H1 (cell line): ENCODE results near the gene SNX2. TPM values are rescaled to one million over a fixed set of nuclear protein-coding genes. Genes with fewer than 3 reads are reported as not detected.
A peak's percentile ranks its signal among the peaks of the same experiment; 100 is the strongest.

Experiments used
- CTCF ChIA-PET: fragments of 300-600 bp; sonication (Branson Sonifier 250); formaldehyde crosslinking; loops from one replicate; lab custom pipeline; 2021; ENCODE audit not compliant: partially characterized antibody; lab: Charles Lee
- POLR2A ChIA-PET: fragments of 300-600 bp; sonication (Branson Sonifier 250); formaldehyde crosslinking; loops from one replicate; lab custom pipeline; 2021; ENCODE audit warnings: inconsistent platforms; ENCODE audit not compliant: partially characterized antibody; lab: Charles Lee
- DNase-seq, 2 experiments: peaks; one replicate each; pipeline versions ENCODE4 v3.0.0 to v3.0.0-alpha.2; 2010 to 2022; ENCODE audit warnings: low spot score in 2 of 2, low read depth in 1 of 2, mixed read lengths in 1 of 2
- FAIRE-seq: peaks from 2 replicates; lab custom pipeline; 2011; peaks lifted over from hg19 to GRCh38; lab: Jason Lieb, UNC
- H2AFZ ChIP-seq: 2 replicates; pipeline ENCODE4 v1.8.1; 2012; ENCODE audit warnings: low read length, inconsistent platforms
- H2AK5ac ChIP-seq: 2 replicates; pipeline ENCODE4 v1.6.1; 2013; ENCODE audit warnings: low read depth, low read length
- H2BK120ac ChIP-seq: replicated peaks from 2 replicates; pipeline ENCODE3; 2013; ENCODE audit warnings: low read depth, low read length, inconsistent platforms
- H2BK12ac ChIP-seq: 2 replicates; pipeline ENCODE4 v1.6.1; 2013; ENCODE audit warnings: low read depth, low read length
- H2BK15ac ChIP-seq: 2 replicates; pipeline ENCODE4 v1.6.1; 2013; ENCODE audit warnings: low read length
- H2BK20ac ChIP-seq: 2 replicates; pipeline ENCODE4 v1.6.1; 2013; ENCODE audit warnings: low read length
- H2BK5ac ChIP-seq: 2 replicates; pipeline ENCODE4 v1.6.1; 2013; ENCODE audit warnings: low read depth, low read length
- H3K14ac ChIP-seq: 2 replicates; pipeline ENCODE4 v1.6.1; 2013; ENCODE audit warnings: inconsistent platforms; ENCODE audit not compliant: insufficient read length
- H3K18ac ChIP-seq: 2 replicates; pipeline ENCODE4 v1.6.1; 2013; ENCODE audit warnings: low read length; ENCODE audit errors: extremely low read depth
- H3K23ac ChIP-seq: 2 replicates; pipeline ENCODE4 v1.6.1; 2013; ENCODE audit warnings: inconsistent platforms; ENCODE audit not compliant: insufficient read length
- H3K23me2 ChIP-seq: 2 replicates; pipeline ENCODE4 v1.6.1; 2013; ENCODE audit warnings: low read depth, low read length
- H3K27ac ChIP-seq: 2 replicates; pipeline ENCODE4 v1.6.1; 2011; ENCODE audit warnings: low read depth, low read length, inconsistent platforms
- H3K27me3 ChIP-seq, 4 experiments: replicated peaks in 1 of 4; 1 replicate in 1 of 4; 2 replicates in 3 of 4; pipeline versions ENCODE4 v1.6.1 to v1.8.1; 2011 to 2013; ENCODE audit warnings: low read length in 3 of 4, mild to moderate bottlenecking in 3 of 4, inconsistent platforms in 2 of 4, mixed read lengths in 2 of 4, moderate library complexity in 1 of 4; ENCODE audit not compliant: control insufficient read depth in 3 of 4, insufficient read depth in 3 of 4; ENCODE audit errors: extremely low read depth in 1 of 4
- H3K36me3 ChIP-seq, 4 experiments: 2 replicates each; pipeline versions ENCODE4 v1.6.1 to v1.8.1; 2011 to 2013; ENCODE audit warnings: mild to moderate bottlenecking in 4 of 4, low read length in 3 of 4, moderate library complexity in 2 of 4, control low read depth in 1 of 4, inconsistent platforms in 1 of 4; ENCODE audit not compliant: insufficient read depth in 4 of 4, control insufficient read depth in 2 of 4
- H3K4ac ChIP-seq: replicated peaks from 2 replicates; pipeline ENCODE3; 2013; ENCODE audit warnings: low read length, low read depth, mixed read lengths, inconsistent platforms; ENCODE audit not compliant: insufficient read length
- H3K4me1 ChIP-seq, 4 experiments: replicated peaks in 1 of 4; 1 replicate in 1 of 4; 2 replicates in 3 of 4; pipeline versions ENCODE4 v1.6.1 to v1.8.1; 2011 to 2013; ENCODE audit warnings: low read length in 3 of 4, inconsistent platforms in 2 of 4, mixed read lengths in 1 of 4; ENCODE audit not compliant: insufficient read depth in 4 of 4, control insufficient read depth in 3 of 4
- H3K4me2 ChIP-seq, 2 experiments: 2 replicates each; pipeline versions ENCODE4 v1.6.1 to v1.8.1; 2011 to 2013; ENCODE audit warnings: low read depth in 2 of 2, low read length in 2 of 2, control low read depth in 1 of 2, inconsistent platforms in 1 of 2, mild to moderate bottlenecking in 1 of 2; ENCODE audit not compliant: insufficient read depth in 1 of 2
- H3K4me3 ChIP-seq, 4 experiments: fragments of 200-600, 300-600 bp in 1 of 4; sonication (generic), shearing (Covaris generic), sonication (Bioruptor Twin) in 1 of 4; 2 replicates each; pipeline versions ENCODE4 v1.5.1 to v1.8.1; 2011 to 2016; ENCODE audit warnings: low read length in 4 of 4, low read depth in 3 of 4, control low read depth in 2 of 4, inconsistent platforms in 2 of 4, mild to moderate bottlenecking in 2 of 4, mixed read lengths in 1 of 4, moderate library complexity in 1 of 4; ENCODE audit not compliant: insufficient read depth in 2 of 4; ENCODE audit errors: extremely low read depth in 1 of 4
- H3K56ac ChIP-seq: replicated peaks from 2 replicates; pipeline ENCODE3; 2013; ENCODE audit warnings: low read depth, mild to moderate bottlenecking, mixed read lengths, low read length, inconsistent platforms; ENCODE audit not compliant: insufficient read length
- H3K79me1 ChIP-seq: 2 replicates; pipeline ENCODE4 v1.6.1; 2013; ENCODE audit warnings: low read depth, low read length, control low read depth
- H3K79me2 ChIP-seq, 2 experiments: 2 replicates each; pipeline versions ENCODE4 v1.6.1 to v1.8.1; 2012 to 2013; ENCODE audit warnings: low read length in 2 of 2, mild to moderate bottlenecking in 2 of 2, inconsistent platforms in 1 of 2; ENCODE audit not compliant: insufficient read depth in 2 of 2, control insufficient read depth in 1 of 2
- H3K9ac ChIP-seq, 4 experiments: replicated peaks in 1 of 4; 1 replicate in 1 of 4; 2 replicates in 3 of 4; pipeline versions ENCODE4 v1.6.1 to v1.8.1; 2011 to 2013; ENCODE audit warnings: low read depth in 3 of 4, low read length in 3 of 4, control low read depth in 2 of 4, mild to moderate bottlenecking in 2 of 4, moderate library complexity in 2 of 4, inconsistent platforms in 1 of 4; ENCODE audit errors: extremely low read depth in 1 of 4
- H3K9me3 ChIP-seq, 2 experiments: 2 replicates each; pipeline versions ENCODE4 v1.6.1 to v1.8.1; 2012 to 2013; ENCODE audit warnings: mild to moderate bottlenecking in 2 of 2, moderate library complexity in 2 of 2, control low read depth in 1 of 2, inconsistent platforms in 1 of 2, low read depth in 1 of 2, low read length in 1 of 2, mixed read lengths in 1 of 2; ENCODE audit not compliant: insufficient read depth in 2 of 2
- H4K20me1 ChIP-seq, 2 experiments: replicated peaks in 1 of 2; 2 replicates each; pipeline versions ENCODE3 to v1.8.1; 2011 to 2013; ENCODE audit warnings: inconsistent platforms in 2 of 2, low read length in 2 of 2, mild to moderate bottlenecking in 1 of 2; ENCODE audit not compliant: insufficient read depth in 2 of 2, control insufficient read depth in 1 of 2
- H4K5ac ChIP-seq: 2 replicates; pipeline ENCODE4 v1.6.1; 2013; ENCODE audit warnings: low read length, low read depth, mixed read lengths, inconsistent platforms; ENCODE audit not compliant: insufficient read length
- H4K8ac ChIP-seq: 2 replicates; pipeline ENCODE4 v1.8.0; 2013; ENCODE audit warnings: mild to moderate bottlenecking, moderate library complexity, low read length, inconsistent platforms; ENCODE audit not compliant: insufficient read depth; ENCODE audit errors: extremely low read depth
- H4K91ac ChIP-seq: replicated peaks from 2 replicates; pipeline ENCODE3; 2013; ENCODE audit warnings: low read length, mixed read lengths, inconsistent platforms; ENCODE audit not compliant: insufficient read length
- GTF2F1 ChIP-seq: IDR thresholded peaks from 2 replicates; pipeline ENCODE4 v1.6.1; 2012; ENCODE audit warnings: low read depth, low read length, improper control_type of control experiment, borderline replicate concordance
- RNF2 ChIP-seq: fragments of 200-900, 300-1000 bp; sonication (generic); IDR thresholded peaks from 2 replicates; pipeline ENCODE4 v1.7.1; 2016; ENCODE audit warnings: borderline replicate concordance, low read depth, mild to moderate bottlenecking, antibody characterized with exemption, low read length; ENCODE audit not compliant: poor library complexity, severe bottlenecking; ENCODE audit errors: missing control alignments
- WGBS, 2 experiments: shearing (Covaris generic) in 1 of 2; methylation state at CpG; one replicate each; pipeline versions ENCODE4 v1.1.6 to v1.1.7; 2013 to 2015; ENCODE audit warnings: low lambda C conversion rate in 2 of 2, mixed read lengths in 2 of 2, inconsistent platforms in 1 of 2, low coverage in 1 of 2, missing lambda C conversion rate in 1 of 2; ENCODE audit not compliant: insufficient replicate concordance in 2 of 2, insufficient coverage in 1 of 2, insufficient read length in 1 of 2; ENCODE audit errors: extremely low coverage in 1 of 2, missing lambda C conversion rate in 1 of 2; 5-methylcytosine and 5-hydroxymethylcytosine counted together
- long read RNA-seq, 2 experiments: library from RNA in 1 of 2; library from capped mRNA in 1 of 2; stranded (forward); transcript quantifications; one replicate each; pipeline ENCODE4 v2.0.0, GENCODE V29; 2021; ENCODE audit warnings: inconsistent platforms in 1 of 2
- polyA minus RNA-seq, 3 experiments: library from RNA; depleted of rRNA, polyadenylated mRNA; stranded (reverse); fragments of >200 nt; gene quantifications; 1 replicate in 2 of 3; 2 replicates in 1 of 3; pipeline ENCODE4 v1.2.3, GENCODE V29; 2011
- polyA plus RNA-seq, 7 experiments: library from polyadenylated mRNA; depleted of rRNA in 3 of 7; stranded (reverse) in 5 of 7; unstranded in 2 of 7; fragments of >200 nt in 5 of 7; fragments of 200-250 nt in 2 of 7; gene quantifications; 1 replicate in 5 of 7; 2 replicates in 1 of 7; 4 replicates in 1 of 7; pipeline versions ENCODE4 v1.2.1 to v1.2.3, GENCODE V29; 2011 to 2013; ENCODE audit warnings: missing spikeins in 2 of 7, mixed read lengths in 2 of 7
- total RNA-seq: library from RNA; stranded (reverse); fragmentation: NEBNext Ultra II Directional; extraction: Animal tissue kit (Norgen Biotek cat#: 25700); gene quantifications from 2 replicates; pipeline ENCODE4 v1.2.1, GENCODE V29; 2021

Gene SNX2, protein sequence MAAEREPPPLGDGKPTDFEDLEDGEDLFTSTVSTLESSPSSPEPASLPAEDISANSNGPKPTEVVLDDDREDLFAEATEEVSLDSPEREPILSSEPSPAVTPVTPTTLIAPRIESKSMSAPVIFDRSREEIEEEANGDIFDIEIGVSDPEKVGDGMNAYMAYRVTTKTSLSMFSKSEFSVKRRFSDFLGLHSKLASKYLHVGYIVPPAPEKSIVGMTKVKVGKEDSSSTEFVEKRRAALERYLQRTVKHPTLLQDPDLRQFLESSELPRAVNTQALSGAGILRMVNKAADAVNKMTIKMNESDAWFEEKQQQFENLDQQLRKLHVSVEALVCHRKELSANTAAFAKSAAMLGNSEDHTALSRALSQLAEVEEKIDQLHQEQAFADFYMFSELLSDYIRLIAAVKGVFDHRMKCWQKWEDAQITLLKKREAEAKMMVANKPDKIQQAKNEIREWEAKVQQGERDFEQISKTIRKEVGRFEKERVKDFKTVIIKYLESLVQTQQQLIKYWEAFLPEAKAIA
- total RNA-seq: 54.4 and 61.2 TPM in 2 replicates
- polyA plus RNA-seq (2011; rRNA removed): 11.8 and 51.0 TPM in 2 replicates
- 33.9 TPM for polyA plus RNA-seq (2011; cell fraction: cytosol; rRNA removed)
- 18.4 TPM for polyA plus RNA-seq (2011; cell fraction: nucleus; rRNA removed)
- 48.8 to 87.2 TPM (median 51.4 TPM) in 4 replicates for polyA plus RNA-seq (2012, experiment 1 of 2)
- polyA plus RNA-seq (2012, experiment 2 of 2): 3.8 TPM
- 41.1 TPM for polyA plus RNA-seq (2013, experiment 1 of 2)
- polyA plus RNA-seq (2013, experiment 2 of 2): 44.2 TPM
- 39.7 and 51.7 TPM in 2 replicates for polyA minus RNA-seq (2011; rRNA and poly(A)+ RNA removed)
- 50.5 TPM for polyA minus RNA-seq (2011; cell fraction: cytosol; rRNA and poly(A)+ RNA removed)
- 51.2 TPM for polyA minus RNA-seq (2011; cell fraction: nucleus; rRNA and poly(A)+ RNA removed)
- long read RNA-seq, experiment 1, partial matches to known transcripts: 33 of 51 reads
- long read RNA-seq, experiment 1, other reads (novel, unspliced or antisense): 18 of 51 reads
- long read RNA-seq, experiment 2, transcript SNX2-201 (15 exons, 2,128 nt): major isoform, 100 of 120 reads
- long read RNA-seq, experiment 2, partial matches to known transcripts: 9 of 120 reads
- long read RNA-seq, experiment 2, other reads (novel, unspliced or antisense): 10 of 120 reads

GRCh38 chr5:122774861-122775549 lies at the start of gene SNX2:
Gene SNX2, plus strand, starts transcription at chr5:122775080. Its CDS starts 24 bp downstream, at chr5:122775104.
- Histone ChIP-seq H2BK120ac (no peak within 1 kb of the TSS), H3K23me2 (peaks cover 3% of the 10 kb centered on the region), H3K79me1 (no peaks in the 10 kb centered on the region; the same call in 1 of the 2 replicates), H2AK5ac (no peak within 1 kb of the TSS), H2BK20ac (no peak within 1 kb of the TSS), H4K8ac (peak within 1 kb of the TSS; percentile 89), H3K27me3 (no peaks in the 10 kb centered on the region), H3K56ac (peak within 1 kb of the TSS; percentile 75), H4K5ac (peak within 1 kb of the TSS; percentile 95), H2AFZ (peak within 1 kb of the TSS; percentile 99), H3K9ac (peak within 1 kb of the TSS; percentile 36 to 85 (median 80)), H2BK12ac (no peak within 1 kb of the TSS), H3K4ac (no peak within 1 kb of the TSS), H3K79me2 (peaks cover 4 to 47% of the 10 kb centered on the region in 2 experiments; a peak in 3 of 4 replicates), H4K91ac (peak within 1 kb of the TSS; percentile 90), H3K4me1 (peaks cover 0 to 2% (median 0%) of the 10 kb centered on the region in 4 experiments; a peak in 1 of 7 replicates), H3K18ac (peak within 1 kb of the TSS; percentile 99), H3K4me2 (peak within 1 kb of the TSS; percentile 79 to 84), H2BK5ac (peak within 1 kb of the TSS; percentile 96), H3K4me3 (peak within 1 kb of the TSS; percentile 66 to 100 (median 94)), H3K27ac (peak within 1 kb of the TSS; percentile 86), H3K23ac (no peak within 1 kb of the TSS), H3K36me3 (no peaks in the 10 kb centered on the region), H3K9me3 (no peaks in the 10 kb centered on the region), H2BK15ac (no peak within 1 kb of the TSS), H3K14ac (no peak within 1 kb of the TSS), H4K20me1 (no peaks in the 10 kb centered on the region)
- 2% methylated on average over 21 of the region's 67 CpGs; no CpG with 5 or more reads in 1 of the 2 experiments for WGBS, 2 experiments
- POLR2A ChIA-PET: interaction anchor here (0.7 to 2.1 kb wide), 6 partner anchors 12 to 323 kb away, joined by 3 to 10 read pairs (median 3); partner anchors contain the start of gene SNX24
- CTCF ChIA-PET: interaction anchor here (0.6 to 1.9 kb wide), 4 partner anchors 11 to 377 kb away, joined by 3 to 6 read pairs (median 4); no protein-coding TSS in a partner anchor
- DNase-seq: peak; percentile 61 to 98
- no peak for FAIRE-seq
- TF ChIP-seq GTF2F1 (0 out of 2 replicates have a peak, but pooled peaks have one; percentile 17), RNF2 (no peak)
